GM21786 (cell line): Measurements from ENCODE around the gene FARS2.
A peak's percentile ranks its signal among the peaks of the same experiment; 100 is the strongest.

Experiments
- ATAC-seq: cut with Tn5 transposase; IDR thresholded peaks from one replicate; pipeline ENCODE4 v1.9.1; 2021; ENCODE audit not compliant: unreplicated experiment

Gene FARS2

GRCh38 chr6:5710516-5710915, 449.2 kb downstream of the FARS2 start:
- no peak for ATAC-seq

GRCh38 chr6:5710936-5711335, 449.6 kb downstream of the FARS2 start:
- ATAC-seq: no peak

GRCh38 chr6:5712349-5713215, 451.3 kb downstream of the FARS2 start:
- ATAC-seq: no peak

- ATAC-seq: no peak
These were observed 452.2 kb downstream of the FARS2 start for GRCh38 chr6:5713519-5713918.

- ATAC-seq: no peak
These were observed 457.1 kb downstream of the FARS2 start for GRCh38 chr6:5718231-5718947.

GRCh38 chr6:5723841-5724691, 462.8 kb downstream of the FARS2 start:
- ATAC-seq: peak; percentile 95

GRCh38 chr6:5724911-5725310, 463.6 kb downstream of the FARS2 start:
- ATAC-seq: no peak

GRCh38 chr6:5726976-5727718, 465.8 kb downstream of the FARS2 start:
- no peak for ATAC-seq

GRCh38 chr6:5728351-5729079, 467.2 kb downstream of the FARS2 start:
- no peak for ATAC-seq

GRCh38 chr6:5729080-5729434, 467.7 kb downstream of the FARS2 start:
- no peak for ATAC-seq

GRCh38 chr6:5729813-5730517, 468.7 kb downstream of the FARS2 start:
- ATAC-seq: no peak

GRCh38 chr6:5730585-5731263, 469.4 kb downstream of the FARS2 start:
- no peak for ATAC-seq

- no peak for ATAC-seq
These were observed 470.1 kb downstream of the FARS2 start for GRCh38 chr6:5731435-5731834.

- ATAC-seq: no peak
These were observed 471.2 kb downstream of the FARS2 start for GRCh38 chr6:5732496-5732895.

GRCh38 chr6:5736016-5736738, 474.9 kb downstream of the FARS2 start:
- ATAC-seq: no peak

- ATAC-seq: no peak
These were observed 476.1 kb downstream of the FARS2 start for GRCh38 chr6:5737460-5737859.

- ATAC-seq: no peak
These were observed 476.9 kb downstream of the FARS2 start for GRCh38 chr6:5738211-5738610.

GRCh38 chr6:5744497-5744896, 483.2 kb downstream of the FARS2 start:
- no peak for ATAC-seq
